SH-SY5Y (cell line): ENCODE measurements around the gene SLC6A11.

Experiments
- GATA2 ChIP-seq: IDR thresholded peaks from 2 replicates; pipeline ENCODE4 v1.6.1; 2011; ENCODE audit warnings: mild to moderate bottlenecking, low read depth, low read length
- GATA3 ChIP-seq: IDR thresholded peaks from 2 replicates; pipeline ENCODE4 v1.6.1; 2011; ENCODE audit warnings: low read depth, mild to moderate bottlenecking, low read length, moderate library complexity

GRCh38 chr3:10956531-10956930 lies 140.5 kb downstream of the SLC6A11 start:
- TF ChIP-seq GATA2, result no peak
- no peak for TF ChIP-seq GATA3
